ENCODE data around the gene LARGE1. TPM values are rescaled to one million over a fixed set of nuclear protein-coding genes. Genes with fewer than 3 reads are reported as not detected.

LARGE1 gene
- total and polyA plus RNA-seq, 2 experiments from 2014 or later = 1.5 to 12.8 TPM

DNA sequence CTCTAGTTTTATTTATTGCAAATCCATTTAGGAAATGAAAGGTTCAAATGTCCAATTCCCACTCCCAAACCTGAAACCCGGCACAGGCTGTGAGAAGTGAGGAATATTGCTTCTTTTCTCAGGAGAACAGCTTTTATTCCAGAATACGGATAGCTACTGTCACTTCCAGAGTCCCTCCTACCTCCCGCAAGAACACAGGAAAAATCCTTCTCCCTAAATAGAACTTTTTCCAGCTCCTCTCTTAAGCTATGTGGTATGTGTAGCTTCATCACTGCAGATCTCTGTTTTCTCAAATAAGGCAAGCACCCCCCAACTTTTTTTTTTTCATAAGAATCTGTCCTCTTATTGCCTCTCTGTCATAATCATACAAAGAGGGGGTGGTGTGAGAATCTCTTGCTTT is 126.8 kb downstream of the LARGE1 start:
- H3F3A ChIP-seq (ENCODE audit: insufficient read depth) = no peaks in the 10 kb centered on the region
- WGBS, 2 experiments (ENCODE audit: low coverage in 1 of 2, low lambda C conversion rate in 2 of 2, missing lambda C conversion rate in 2 of 2) = 63 to 64% methylated on average over 3 of the region's 3 CpGs
- TF ChIP-seq EZH2phosphoT487 (IDR thresholded peaks at IDR 0.05; ENCODE audit: insufficient read depth, low read depth) = no peak
- no peak for TF ChIP-seq EZH2 (IDR thresholded peaks at IDR 0.05; ENCODE audit: insufficient read depth, poor library complexity, severe bottlenecking)
- no peaks in the 10 kb centered on the region for H3K27me3 ChIP-seq (replicated peaks; ENCODE audit: insufficient read depth)
- in situ Hi-C loops (cut with MboI) = no loop called here
- no peaks in the 10 kb centered on the region for H4K20me1 ChIP-seq (ENCODE audit: insufficient read depth)
- H3K4me2 ChIP-seq (ENCODE audit: unreplicated experiment) = peak overlapping the region; percentile 52
- H3K4me1 ChIP-seq (ENCODE audit: insufficient read depth) = peaks cover 13% of the 10 kb centered on the region
- H3K36me3 ChIP-seq (ENCODE audit: low read depth) = no peaks in the 10 kb centered on the region
- peak overlapping the region; percentile 77 for H2AFZ ChIP-seq
- no peak overlapping the region for H3K27ac ChIP-seq
- no peaks in the 10 kb centered on the region for H3K9me2 ChIP-seq (ENCODE audit: insufficient read depth)
- H3K4me3 ChIP-seq = peak overlapping the region; percentile 33
- H3K9ac ChIP-seq = peak overlapping the region; percentile 20; the same call in 1 of the 2 replicates
- no peaks in the 10 kb centered on the region for H3K9me3 ChIP-seq (ENCODE audit: low read depth)
- DNase-seq = no peak
- no peaks in the 10 kb centered on the region for H3K79me2 ChIP-seq (ENCODE audit: insufficient read depth)

GRCh38 chr22:33792832-33793231 is 127.4 kb downstream of the LARGE1 start:
- H3K4me2 ChIP-seq (ENCODE audit: unreplicated experiment) = peak overlapping the region; percentile 52

DNA sequence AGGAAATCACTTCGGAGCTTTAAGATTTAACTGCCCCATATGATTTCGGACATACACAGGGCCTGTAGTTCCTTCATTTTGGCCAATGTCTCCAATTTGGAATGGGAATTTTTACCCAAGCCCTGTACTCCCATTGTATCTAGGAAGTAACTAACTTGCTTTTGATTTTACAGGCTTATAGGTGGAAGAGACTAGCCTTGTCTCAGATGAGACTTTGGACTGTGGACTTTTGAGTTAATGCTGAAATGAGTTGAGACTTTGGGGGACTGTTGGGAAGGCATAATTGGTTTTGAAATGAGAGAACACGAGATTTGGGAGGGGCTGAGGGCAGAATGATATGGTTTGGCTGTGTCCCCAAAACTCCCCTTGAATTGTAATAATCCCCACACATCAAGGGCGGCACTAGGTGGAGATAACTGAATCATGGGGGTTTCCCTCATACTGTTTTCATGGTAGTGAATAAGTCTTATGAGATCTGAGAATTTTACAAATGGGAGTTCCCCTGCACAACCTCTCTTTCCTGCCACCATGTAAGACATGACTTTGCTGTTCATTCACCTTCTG is 130.5 kb downstream of the LARGE1 start:
- WGBS, 2 experiments (ENCODE audit: low coverage in 1 of 2, low lambda C conversion rate in 2 of 2, missing lambda C conversion rate in 2 of 2) = 81 to 82% methylated on average over 4 of the region's 4 CpGs

More at GRCh38 chr22:33792832-33793231, 127.4 kb downstream of the LARGE1 start:
- Histone ChIP-seq H3K4me1 (ENCODE audit: insufficient read depth) (peaks cover 13% of the 10 kb centered on the region), H3K9me3 (ENCODE audit: low read depth) (no peaks in the 10 kb centered on the region), H3K36me3 (ENCODE audit: low read depth) (no peaks in the 10 kb centered on the region), H3F3A (ENCODE audit: insufficient read depth) (no peaks in the 10 kb centered on the region), H2AFZ (peak overlapping the region; percentile 77), H3K79me2 (ENCODE audit: insufficient read depth) (no peaks in the 10 kb centered on the region), H3K9ac (peak overlapping the region; percentile 20; the same call in 1 of the 2 replicates), H3K9me2 (ENCODE audit: insufficient read depth) (no peaks in the 10 kb centered on the region), H4K20me1 (ENCODE audit: insufficient read depth) (no peaks in the 10 kb centered on the region), H3K27ac (no peak overlapping the region), H3K27me3 (replicated peaks; ENCODE audit: insufficient read depth) (no peaks in the 10 kb centered on the region), H3K4me3 (peak overlapping the region; percentile 33)
- TF ChIP-seq EZH2phosphoT487 (IDR thresholded peaks at IDR 0.05; ENCODE audit: insufficient read depth, low read depth) (no peak), EZH2 (IDR thresholded peaks at IDR 0.05; ENCODE audit: insufficient read depth, poor library complexity, severe bottlenecking) (no peak)
- in situ Hi-C loops (cut with MboI) = no loop called here
- WGBS, 2 experiments (ENCODE audit: low coverage in 1 of 2, low lambda C conversion rate in 2 of 2, missing lambda C conversion rate in 2 of 2) = 10 to 14% methylated on average over 7 of the region's 7 CpGs
- DNase-seq = peak; percentile 43

GRCh38 chr22:33788927-33789326 is 131.3 kb downstream of the LARGE1 start:
- Histone ChIP-seq H3K27ac (no peak overlapping the region), H3K9ac (no peak overlapping the region), H4K20me1 (ENCODE audit: insufficient read depth) (no peaks in the 10 kb centered on the region), H3K9me2 (ENCODE audit: insufficient read depth) (no peaks in the 10 kb centered on the region), H2AFZ (no peak overlapping the region), H3K4me1 (ENCODE audit: insufficient read depth) (peaks cover 19% of the 10 kb centered on the region), H3K27me3 (replicated peaks; ENCODE audit: insufficient read depth) (no peaks in the 10 kb centered on the region), H3K4me2 (ENCODE audit: unreplicated experiment) (no peak overlapping the region), H3K9me3 (ENCODE audit: low read depth) (no peaks in the 10 kb centered on the region), H3K36me3 (ENCODE audit: low read depth) (no peaks in the 10 kb centered on the region), H3F3A (ENCODE audit: insufficient read depth) (peaks cover 11% of the 10 kb centered on the region), H3K4me3 (no peak overlapping the region), H3K79me2 (ENCODE audit: insufficient read depth) (no peaks in the 10 kb centered on the region)
- TF ChIP-seq EZH2 (IDR thresholded peaks at IDR 0.05; ENCODE audit: insufficient read depth, poor library complexity, severe bottlenecking) = no peak
- no peak for TF ChIP-seq EZH2phosphoT487 (IDR thresholded peaks at IDR 0.05; ENCODE audit: insufficient read depth, low read depth)
- DNase-seq = no peak
- WGBS, 2 experiments (ENCODE audit: low coverage in 1 of 2, low lambda C conversion rate in 2 of 2, missing lambda C conversion rate in 2 of 2) = 94 to 98% methylated on average over 3 of the region's 3 CpGs
- in situ Hi-C loops (cut with MboI) = no loop called here

More for the DNA sequence above, 130.5 kb downstream of the LARGE1 start:
- Histone ChIP-seq H3K4me1 (ENCODE audit: insufficient read depth) (peaks cover 19% of the 10 kb centered on the region), H3K27me3 (replicated peaks; ENCODE audit: insufficient read depth) (no peaks in the 10 kb centered on the region), H3F3A (ENCODE audit: insufficient read depth) (peaks cover 5% of the 10 kb centered on the region), H4K20me1 (ENCODE audit: insufficient read depth) (no peaks in the 10 kb centered on the region), H3K9me3 (ENCODE audit: low read depth) (no peaks in the 10 kb centered on the region), H3K4me3 (no peak overlapping the region), H2AFZ (no peak overlapping the region), H3K27ac (no peak overlapping the region), H3K9me2 (ENCODE audit: insufficient read depth) (no peaks in the 10 kb centered on the region), H3K36me3 (ENCODE audit: low read depth) (no peaks in the 10 kb centered on the region), H3K9ac (no peak overlapping the region), H3K79me2 (ENCODE audit: insufficient read depth) (no peaks in the 10 kb centered on the region), H3K4me2 (ENCODE audit: unreplicated experiment) (no peak overlapping the region)
- no peak for DNase-seq
- in situ Hi-C loops (cut with MboI) = no loop called here
- TF ChIP-seq EZH2phosphoT487 (IDR thresholded peaks at IDR 0.05; ENCODE audit: insufficient read depth, low read depth) (no peak), EZH2 (IDR thresholded peaks at IDR 0.05; ENCODE audit: insufficient read depth, poor library complexity, severe bottlenecking) (no peak)

All from GM23248 (cell line).